Vagina (tissue), 2 donors: ENCODE data around the gene KRTAP12-1. TPM values are rescaled to one million over a fixed set of nuclear protein-coding genes. Genes with fewer than 3 reads are reported as not detected.
"Not testable (repeated sequence)": the region's sequence is repeated elsewhere in the genome, so short reads cannot be mapped to it uniquely, and the experiment has no call there.

ENCODE experiments used
- DNase-seq, 2 donors: peaks; one replicate each; pipeline ENCODE4 v3.0.0-alpha.2; 2017; ENCODE audit errors: extremely low spot score in 2 of 2
- H3K27ac ChIP-seq: fragments of 200-600 bp; sonication (generic); one replicate; pipeline ENCODE4 v1.5.1; 2019
- H3K27me3 ChIP-seq: fragments of 200-600 bp; sonication (generic); one replicate; pipeline ENCODE4 v1.5.1; 2019
- H3K36me3 ChIP-seq, 2 donors: fragments of 200-600 bp; sonication (generic); one replicate each; pipeline ENCODE4 v1.5.1; 2017 to 2019
- H3K4me1 ChIP-seq: fragments of 200-600 bp; sonication (generic); one replicate; pipeline ENCODE4 v1.5.1; 2019
- H3K4me3 ChIP-seq, 2 donors: fragments of 200-600 bp; sonication (generic); 1 replicate in 1 of 2; 2 replicates in 1 of 2; pipeline ENCODE4 v1.5.1; 2016 to 2019
- H3K9me3 ChIP-seq: fragments of 200-600 bp; sonication (generic); one replicate; pipeline ENCODE4 v1.5.1; 2019
- CTCF ChIP-seq, 3 experiments: fragments of 450-650 bp in 2 of 3; fragments of 200-600 bp in 1 of 3; sonication (generic) in 1 of 3; IDR thresholded peaks; one replicate each; pipeline ENCODE4 v1.5.1; 2017 to 2019; ENCODE audit warnings: antibody characterized with exemption in 3 of 3, mild to moderate bottlenecking in 2 of 3, moderate library complexity in 2 of 3
- POLR2A ChIP-seq, 2 donors: fragments of 450-650 bp; IDR thresholded peaks; one replicate each; pipeline ENCODE4 v1.6.1; 2017; ENCODE audit warnings: antibody characterized with exemption in 2 of 2, mild to moderate bottlenecking in 2 of 2, moderate library complexity in 2 of 2
- POLR2AphosphoS5 ChIP-seq, 2 donors: sonication (generic); formaldehyde crosslinking; IDR thresholded peaks; one replicate each; pipeline ENCODE4 v1.9.0; 2017; ENCODE audit warnings: antibody characterized with exemption in 2 of 2, mild to moderate bottlenecking in 2 of 2, low read depth in 1 of 2; ENCODE audit not compliant: insufficient read depth in 1 of 2
- intact Hi-C: fragments of 100-400 bp; cut with DNase I; formaldehyde crosslinking; loops from one replicate; pipeline ENCODE4 v1.15.1; 2023
- total RNA-seq: library from RNA; depleted of rRNA; stranded (reverse); fragments of >200 nt; gene quantifications from one replicate; pipeline ENCODE4 v1.2.3, GENCODE V29; 2016

KRTAP12-1 gene
- total RNA-seq, 1 donor from 2014 or later, result not detected

DNA sequence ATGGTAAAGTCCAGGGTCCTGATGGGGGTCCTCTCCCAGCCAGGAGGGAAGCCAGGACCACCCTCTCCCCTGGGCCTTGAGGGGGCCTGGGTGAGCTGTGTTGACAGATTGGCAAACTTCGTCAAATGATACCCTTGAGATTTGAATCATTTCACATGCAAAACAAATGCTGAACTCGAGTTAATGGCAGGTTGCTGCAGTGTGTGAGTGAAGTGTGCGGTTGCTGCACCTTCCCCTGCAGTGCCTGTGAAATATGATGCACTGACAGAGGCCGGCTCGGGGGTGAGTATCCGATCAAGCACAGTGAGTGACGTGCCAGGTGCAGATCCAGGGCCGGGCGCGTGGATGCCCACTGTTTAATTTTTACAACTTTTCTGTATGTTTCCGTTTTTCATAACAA, 5.7 kb upstream of the KRTAP12-1 start:
- no peak overlapping the region for H3K4me3 ChIP-seq
- H3K27me3 ChIP-seq, result no peaks in the 10 kb centered on the region
- H3K36me3 ChIP-seq, result no peaks in the 10 kb centered on the region
- intact Hi-C loops, result no loop called here
- H3K9me3 ChIP-seq, result no peaks in the 10 kb centered on the region
- no peak for TF ChIP-seq CTCF (IDR thresholded peaks at IDR 0.05)
- no peak for TF ChIP-seq POLR2AphosphoS5 (IDR thresholded peaks at IDR 0.05; ENCODE audit: insufficient read depth in 1 of 2, low read depth in 1 of 2)
- TF ChIP-seq POLR2A (IDR thresholded peaks at IDR 0.05), result no peak
- H3K4me1 ChIP-seq, result no peaks in the 10 kb centered on the region
- peak; percentile 64 to 74 for DNase-seq
- no peak overlapping the region for H3K27ac ChIP-seq

DNA sequence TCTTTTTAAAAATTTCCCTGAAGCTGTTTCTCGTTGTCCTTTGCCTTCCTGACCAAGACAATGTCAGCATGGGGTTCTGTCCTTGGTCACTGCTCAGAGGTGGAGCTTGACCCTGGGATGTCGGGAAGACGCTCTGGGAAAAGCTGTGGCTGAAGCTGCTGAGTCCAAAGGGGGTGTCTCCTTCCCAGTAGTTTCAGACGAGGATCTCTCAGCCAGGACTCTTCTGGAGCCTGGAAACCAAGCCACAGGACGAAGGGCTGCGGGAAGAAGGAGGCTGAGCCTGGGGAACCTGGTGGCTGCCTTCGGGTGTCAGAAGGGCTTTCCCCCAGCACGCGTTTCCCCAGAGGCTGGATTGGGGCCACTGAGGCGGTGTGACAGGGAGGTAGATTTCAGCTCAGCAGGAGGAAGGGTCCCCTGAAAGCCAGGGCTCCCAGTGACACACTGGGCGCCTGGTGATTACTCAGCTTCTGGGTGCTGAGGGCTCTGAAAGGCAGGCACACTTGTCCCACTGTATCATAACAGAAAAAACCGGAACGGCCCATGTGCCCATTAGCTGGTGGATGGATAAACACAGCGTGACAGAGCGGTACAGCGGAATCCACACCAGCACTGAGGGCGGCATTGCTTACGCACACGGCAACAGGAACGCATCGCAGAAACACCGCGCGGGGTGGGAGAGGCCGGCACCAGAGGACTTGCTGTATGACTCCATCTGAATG, 5.0 kb upstream of the KRTAP12-1 start:
- no peaks in the 10 kb centered on the region for H3K4me1 ChIP-seq
- no peaks in the 10 kb centered on the region for H3K27me3 ChIP-seq
- H3K4me3 ChIP-seq, result no peak overlapping the region
- no peaks in the 10 kb centered on the region for H3K9me3 ChIP-seq
- DNase-seq, result peak; percentile 62 to 84
- H3K36me3 ChIP-seq, result no peaks in the 10 kb centered on the region
- no peak overlapping the region for H3K27ac ChIP-seq
- intact Hi-C loops, result no loop called here
- TF ChIP-seq CTCF (IDR thresholded peaks at IDR 0.05) (no peak), POLR2A (IDR thresholded peaks at IDR 0.05) (no peak), POLR2AphosphoS5 (IDR thresholded peaks at IDR 0.05; ENCODE audit: insufficient read depth in 1 of 2, low read depth in 1 of 2) (no peak)

DNA sequence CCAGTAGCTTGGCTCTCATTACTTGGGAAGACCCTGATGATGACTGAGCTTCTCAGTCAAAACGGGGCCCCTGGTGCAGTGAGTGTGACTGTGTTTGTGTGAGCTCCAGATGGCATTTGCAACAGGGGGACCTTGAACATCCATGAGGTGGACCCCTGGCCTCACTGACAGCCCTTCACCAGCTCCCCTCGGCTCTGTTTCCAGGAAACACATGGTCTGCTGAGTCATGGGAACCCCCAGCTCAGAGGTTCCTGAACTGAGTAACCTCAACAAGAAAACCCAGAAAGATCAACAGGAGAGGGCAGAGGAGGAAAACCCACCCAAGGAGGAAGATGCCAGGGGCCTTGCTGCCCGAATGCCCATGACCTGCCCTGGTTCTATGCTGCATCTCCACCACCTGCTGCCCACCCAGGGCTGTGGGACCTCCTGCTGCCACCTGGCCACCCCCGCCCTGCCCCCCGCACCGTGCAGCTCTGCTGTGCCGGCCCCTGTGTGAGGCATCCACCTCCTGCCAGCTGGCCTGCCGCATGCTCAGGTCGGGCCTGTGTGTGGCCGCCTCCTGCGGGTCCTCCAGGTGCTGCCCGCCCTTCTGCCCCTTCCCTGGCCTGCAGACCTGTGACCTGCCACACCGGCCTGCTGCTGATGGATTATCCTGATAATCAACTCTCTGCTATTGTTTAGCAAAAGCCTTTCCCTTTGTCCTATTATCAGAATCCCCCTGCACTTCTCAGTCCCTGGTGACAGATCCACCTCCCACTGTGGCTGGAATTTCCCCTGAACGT, 4.2 kb upstream of the KRTAP12-1 start:
- no peaks in the 10 kb centered on the region for H3K9me3 ChIP-seq
- intact Hi-C loops, result no loop called here
- no peak for TF ChIP-seq POLR2A (IDR thresholded peaks at IDR 0.05)
- no peak for TF ChIP-seq CTCF (IDR thresholded peaks at IDR 0.05)
- TF ChIP-seq POLR2AphosphoS5 (IDR thresholded peaks at IDR 0.05; ENCODE audit: insufficient read depth in 1 of 2, low read depth in 1 of 2), result no peak
- no peaks in the 10 kb centered on the region for H3K36me3 ChIP-seq
- peak; percentile 69 to 82 for DNase-seq
- H3K27ac ChIP-seq, result no peak overlapping the region
- H3K4me3 ChIP-seq, result no peak overlapping the region
- H3K4me1 ChIP-seq, result no peaks in the 10 kb centered on the region
- H3K27me3 ChIP-seq, result no peaks in the 10 kb centered on the region

DNA sequence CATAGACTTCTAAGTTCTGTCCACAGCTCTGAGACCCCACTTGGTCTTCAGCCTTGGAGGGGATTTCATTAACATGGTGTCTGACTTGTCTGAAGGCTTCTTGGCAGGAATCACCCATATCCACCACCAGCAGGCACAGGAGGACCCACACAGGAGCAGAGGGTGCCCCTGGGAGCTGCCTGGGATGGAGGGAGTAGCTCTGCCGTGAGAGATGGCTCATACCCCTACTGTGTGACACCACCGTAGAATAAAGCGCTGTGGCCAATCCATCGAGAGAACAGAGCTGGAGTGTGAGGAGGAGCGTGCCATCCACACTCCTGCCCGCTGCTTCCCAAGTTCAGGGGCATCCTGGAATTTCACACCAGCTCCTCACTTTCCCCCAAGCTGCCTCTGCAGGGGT, 3.1 kb upstream of the KRTAP12-1 start:
- H3K36me3 ChIP-seq, intact Hi-C loops, H3K9me3 ChIP-seq, H3K4me1 ChIP-seq, H3K4me3 ChIP-seq, H3K27me3 ChIP-seq, H3K27ac ChIP-seq: not testable (repeated sequence)
- DNase-seq, result peak; percentile 76 to 77

DNA sequence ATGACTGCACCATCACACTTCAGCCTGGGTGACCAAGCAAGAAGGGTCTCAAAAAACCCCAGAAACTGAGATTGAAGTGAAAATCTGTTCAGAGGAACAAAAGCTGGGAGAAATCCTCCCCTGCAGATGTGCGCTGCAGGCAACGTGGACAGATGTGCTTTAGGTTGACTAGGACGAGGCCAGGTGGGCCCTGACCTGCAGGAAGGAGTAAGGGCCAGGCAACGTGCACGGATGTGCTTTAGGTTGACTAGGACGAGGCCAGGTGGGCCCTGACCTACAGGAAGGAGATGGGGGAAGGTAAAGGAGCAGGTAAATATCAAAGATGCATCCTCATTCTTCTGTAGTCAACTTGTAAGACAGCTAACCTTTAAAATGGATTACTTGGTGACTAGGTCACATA, 2.5 kb upstream of the KRTAP12-1 start:
- no peak overlapping the region for H3K4me3 ChIP-seq
- TF ChIP-seq POLR2A (IDR thresholded peaks at IDR 0.05), result no peak
- no peak for TF ChIP-seq CTCF (IDR thresholded peaks at IDR 0.05)
- no peak for TF ChIP-seq POLR2AphosphoS5 (IDR thresholded peaks at IDR 0.05; ENCODE audit: insufficient read depth in 1 of 2, low read depth in 1 of 2)
- H3K9me3 ChIP-seq, result no peaks in the 10 kb centered on the region
- no peak for DNase-seq
- H3K4me1 ChIP-seq, result no peaks in the 10 kb centered on the region
- H3K27me3 ChIP-seq, result no peaks in the 10 kb centered on the region
- H3K36me3 ChIP-seq, result no peaks in the 10 kb centered on the region
- intact Hi-C loops, result no loop called here
- no peak overlapping the region for H3K27ac ChIP-seq
